Activated CD4-positive, alpha-beta T cell treated with anti-CD3 and anti-CD28 coated beads, Interleukin-2, amount 50 U/mL, for 4 hours (primary cell): ENCODE data around the gene PPP1R27.

ENCODE experiments used
- DNase-seq, 2 experiments: peaks; one replicate each; pipeline ENCODE4 v3.0.0-alpha.2; 2020

Gene PPP1R27

DNA sequence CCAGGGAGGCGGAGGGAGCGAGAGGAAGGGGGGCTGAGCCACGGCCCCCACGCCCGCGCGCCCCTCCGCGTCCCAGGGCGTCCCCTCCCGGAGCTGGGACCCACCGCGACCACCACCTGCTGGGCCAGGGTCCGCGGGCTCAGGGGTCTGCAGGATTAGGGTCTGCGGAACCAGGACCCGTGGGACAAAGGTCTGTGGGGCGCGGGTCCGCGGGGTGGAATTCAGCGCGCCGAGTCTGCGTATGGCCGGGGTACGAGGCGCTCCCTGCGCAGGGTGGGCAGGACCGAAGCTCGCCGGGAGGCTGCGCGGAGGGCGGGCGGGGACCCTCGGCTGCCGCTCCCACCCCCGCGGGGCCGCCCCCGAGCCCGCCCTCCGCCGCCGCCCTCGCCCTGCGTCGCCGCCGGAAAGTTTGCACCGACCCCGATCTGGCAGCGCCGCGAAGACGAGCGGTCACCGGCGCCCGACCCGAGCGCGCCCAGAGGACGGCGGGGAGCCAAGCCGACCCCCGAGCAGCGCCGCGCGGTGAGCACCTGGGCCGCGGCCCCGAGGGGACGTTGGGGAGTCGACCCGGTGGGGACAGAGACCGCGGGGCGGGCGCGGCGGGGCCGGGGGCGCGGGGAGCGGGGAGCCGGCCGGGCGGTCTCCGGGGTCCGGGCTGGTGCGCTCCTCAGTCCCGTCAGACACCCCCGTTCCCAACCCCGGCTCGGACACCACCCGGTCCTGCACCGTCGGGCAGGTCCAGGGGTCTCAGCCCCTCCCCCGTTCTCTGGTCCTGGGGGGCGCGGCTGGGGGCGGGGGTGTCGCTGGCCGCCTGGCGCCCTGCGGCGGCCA lies 30.9 kb downstream of the PPP1R27 start, which contains the start of gene GCGR:
TSS of gene GCGR (plus strand) at position 423 of the 831 bp plus-strand sequence. CDS start 4,869 bp downstream, outside the sequence.
- DNase-seq: no peak

DNA sequence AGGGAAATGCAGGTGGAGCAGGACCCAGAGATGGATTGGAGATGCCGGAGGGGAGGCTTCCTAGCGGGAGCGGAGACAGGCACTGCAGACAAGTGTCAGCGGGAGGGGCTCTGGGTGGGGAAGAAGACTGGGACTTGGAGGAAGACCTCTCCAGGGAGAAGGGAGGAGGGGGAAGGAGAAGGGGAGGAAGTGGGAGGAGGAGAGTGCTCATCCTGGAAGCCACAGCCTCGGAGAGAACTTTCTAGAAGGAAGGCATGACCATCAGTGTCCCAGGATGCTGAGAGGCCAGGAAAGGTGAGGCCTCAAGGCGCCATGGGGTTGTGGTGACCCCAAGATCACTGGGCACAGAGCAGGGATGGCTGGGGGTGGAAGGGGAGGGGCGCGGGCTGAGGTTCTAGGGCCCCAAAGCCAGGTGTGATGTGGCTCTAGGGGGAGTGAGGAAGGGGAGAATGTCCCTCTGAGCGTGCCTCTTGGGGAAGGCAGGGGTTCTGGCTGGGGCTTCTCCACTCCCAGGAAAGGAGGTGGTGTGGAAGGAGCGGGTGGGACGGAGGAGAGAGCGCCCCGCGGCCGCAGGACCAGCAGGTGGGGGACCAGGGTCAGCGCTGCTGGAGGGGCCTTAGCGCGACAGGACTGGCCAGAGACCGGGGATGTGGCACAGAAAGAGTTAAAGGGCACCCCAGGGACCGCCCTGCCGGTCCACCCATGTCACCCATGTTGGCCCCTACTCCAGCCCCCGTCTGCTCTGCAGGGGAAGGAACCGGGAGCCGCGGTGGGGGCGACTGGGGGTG lies 31.8 kb downstream of the PPP1R27 start:
- DNase-seq: no peak

DNA sequence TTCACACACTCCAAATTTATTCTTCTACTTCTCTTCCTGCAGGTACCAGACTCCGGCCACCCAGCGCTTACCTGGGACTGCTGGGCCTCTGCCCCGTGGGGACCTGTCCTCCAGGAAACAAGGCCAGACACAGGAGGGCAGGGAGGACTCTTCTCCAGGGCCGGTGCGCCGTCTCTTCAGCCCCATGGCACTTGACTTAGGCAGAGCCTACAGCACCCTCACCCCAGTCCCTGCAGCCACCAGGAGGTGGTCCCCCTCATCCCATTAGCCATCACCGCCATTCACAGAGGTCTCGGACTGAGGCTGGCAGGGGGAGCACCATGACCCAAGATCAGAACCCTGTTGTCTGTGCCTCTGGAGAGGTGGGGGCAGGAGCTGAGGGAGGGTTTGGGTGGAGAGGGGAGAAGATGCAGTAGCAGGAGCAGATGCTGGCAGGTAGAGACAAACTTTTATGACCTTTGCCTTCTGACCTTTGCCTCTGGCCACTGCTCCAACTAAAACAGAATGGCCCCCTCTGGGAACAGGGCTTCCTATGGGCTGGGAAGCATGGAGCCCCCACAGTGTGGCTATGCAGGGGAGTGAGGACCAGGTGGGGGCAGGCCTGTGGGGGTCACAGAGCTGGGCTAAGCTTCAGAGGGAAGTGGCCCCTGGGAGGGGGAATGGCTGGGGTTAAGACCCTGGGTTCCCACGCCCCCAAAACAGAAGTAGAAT lies 32.6 kb downstream of the PPP1R27 start:
- no peak for DNase-seq

DNA sequence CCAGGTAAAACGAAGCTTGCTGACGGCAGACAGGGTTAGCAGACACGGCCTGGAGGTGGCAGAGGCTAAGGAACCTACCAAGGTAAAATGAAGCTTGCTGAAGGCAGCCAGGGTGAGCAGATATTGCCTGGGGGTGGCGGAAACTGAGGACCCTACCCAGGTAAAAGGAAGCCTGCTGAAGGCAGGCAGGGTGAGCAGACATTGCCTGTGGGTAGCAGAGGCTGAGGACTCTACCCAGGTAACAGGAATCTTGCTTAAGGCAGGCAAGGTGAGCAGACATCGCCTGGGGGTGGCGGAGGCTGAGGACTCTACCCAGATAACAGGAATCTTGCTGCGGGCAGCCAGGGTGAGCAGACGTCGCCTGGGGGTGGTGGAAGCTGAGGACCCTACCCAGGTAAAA lies 33.5 kb downstream of the PPP1R27 start:
- no peak for DNase-seq

DNA sequence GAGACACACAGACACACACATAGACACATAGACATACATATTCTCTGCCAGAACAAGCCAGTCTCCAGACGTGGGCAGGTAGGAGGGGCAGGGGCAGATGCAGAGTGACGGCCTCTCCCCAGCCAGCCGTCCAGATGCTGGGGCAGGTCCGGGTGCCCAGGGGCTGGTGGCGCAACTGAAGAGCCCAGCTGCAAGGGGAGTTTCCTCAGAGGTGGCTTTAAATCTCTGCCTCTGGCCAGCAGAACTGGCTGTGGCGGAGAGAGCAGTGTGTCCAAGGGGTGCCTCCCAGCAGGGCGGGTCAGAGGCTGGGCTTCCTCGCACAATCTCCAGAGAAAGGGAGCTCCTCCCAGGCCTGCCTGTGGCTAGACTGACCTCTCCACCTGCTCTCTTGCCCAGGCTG lies 40.3 kb downstream of the PPP1R27 start:
- DNase-seq: no peak

DNA sequence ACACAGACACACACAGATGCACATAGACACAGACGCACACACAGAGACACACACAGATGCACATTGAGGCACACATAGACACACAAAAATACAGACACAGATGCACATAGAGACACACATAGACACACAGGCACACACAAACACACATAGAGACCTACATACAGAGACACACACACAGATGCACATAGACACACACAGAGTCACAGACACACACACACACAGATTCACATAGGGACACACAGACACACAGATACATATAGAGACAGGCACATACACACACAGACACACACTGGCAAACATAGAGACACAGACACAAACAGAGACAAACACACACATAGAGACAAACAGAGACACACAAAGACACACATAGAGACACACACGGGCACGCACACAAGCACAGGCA lies 40.8 kb downstream of the PPP1R27 start:
- DNase-seq: no peak

DNA sequence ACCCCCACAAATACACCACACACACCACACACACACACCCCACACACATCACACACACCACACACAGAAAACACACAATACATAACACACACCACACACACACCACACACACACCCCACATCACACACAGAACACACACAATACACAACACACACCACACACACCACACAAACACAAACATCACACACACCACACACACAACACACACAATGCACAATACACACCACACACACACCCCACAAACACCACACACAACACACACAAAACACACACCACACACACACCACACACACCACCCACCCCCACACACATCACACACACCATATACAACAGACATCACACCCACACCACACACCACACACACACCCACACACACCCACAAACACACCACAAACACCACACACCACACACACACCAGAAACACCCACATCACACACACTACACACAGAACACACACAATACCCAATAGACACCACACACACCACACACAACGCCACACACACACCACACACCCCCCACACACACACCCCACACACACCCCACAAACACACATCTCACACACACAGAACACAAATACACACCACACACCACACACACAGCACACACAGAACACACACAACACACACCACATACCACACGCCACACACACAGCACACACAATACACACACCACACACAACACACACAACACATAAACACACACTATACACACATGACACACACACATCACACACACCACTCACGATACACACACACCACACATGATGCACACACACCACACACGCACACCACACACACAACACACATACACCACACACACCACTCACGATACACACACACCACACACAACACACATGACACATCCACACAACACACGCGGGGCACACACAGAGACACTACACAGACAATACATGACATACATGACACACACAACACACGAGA lies 41.9 kb downstream of the PPP1R27 start:
- no peak for DNase-seq
